ENCODE measurements around the gene ABCA3.
"Not testable (repeated sequence)": the region's sequence is repeated elsewhere in the genome, so short reads cannot be mapped to it uniquely, and the experiment has no call there.

The ABCA3 gene

GRCh38 chr16:2340564-2341455 is at the start of gene ABCA3:
ABCA3 (minus strand) TSS chr16:2340728; CDS start chr16:2326466, 14,262 bp downstream.
- peak; percentile 27 for DNase-seq (ENCODE audit: low read depth, low spot score)
- no peak within 1 kb of the TSS for H3K27ac ChIP-seq

- peak; percentile 66 for DNase-seq (ENCODE audit: low read depth, low spot score)
- peak overlapping the region; percentile 27 for H3K27ac ChIP-seq
These were observed 48.4 kb upstream of the ABCA3 start for GRCh38 chr16:2388875-2389433.

GRCh38 chr16:2388139-2388874 is 47.8 kb upstream of the ABCA3 start:
- peak overlapping the region; percentile 27 for H3K27ac ChIP-seq
- no peak for DNase-seq (ENCODE audit: low read depth, low spot score)

- H3K27ac ChIP-seq = no peak overlapping the region
- DNase-seq (ENCODE audit: low read depth, low spot score) = no peak
These were observed 46.5 kb upstream of the ABCA3 start for GRCh38 chr16:2386990-2387389.

GRCh38 chr16:2385982-2386381 is 45.5 kb upstream of the ABCA3 start:
- not testable (repeated sequence) for DNase-seq (ENCODE audit: low read depth, low spot score)
- H3K27ac ChIP-seq = peak overlapping the region; percentile 51

- H3K27ac ChIP-seq = peak overlapping the region; percentile 51
- peak; percentile 67 for DNase-seq (ENCODE audit: low read depth, low spot score)
These were observed 44.8 kb upstream of the ABCA3 start for GRCh38 chr16:2385190-2385836.

- H3K27ac ChIP-seq = no peak overlapping the region
- no peak for DNase-seq (ENCODE audit: low read depth, low spot score)
These were observed 43.9 kb upstream of the ABCA3 start for GRCh38 chr16:2384426-2384825.

GRCh38 chr16:2383501-2383900 is 43.0 kb upstream of the ABCA3 start:
- DNase-seq (ENCODE audit: low read depth, low spot score) = no peak
- no peak overlapping the region for H3K27ac ChIP-seq

- H3K27ac ChIP-seq = no peak overlapping the region
- DNase-seq (ENCODE audit: low read depth, low spot score) = no peak
These were observed 34.1 kb upstream of the ABCA3 start for GRCh38 chr16:2374644-2375043.

GRCh38 chr16:2373176-2373575 is 32.6 kb upstream of the ABCA3 start:
- no peak for DNase-seq (ENCODE audit: low read depth, low spot score)
- no peak overlapping the region for H3K27ac ChIP-seq

GRCh38 chr16:2372684-2373083 is 32.2 kb upstream of the ABCA3 start:
- H3K27ac ChIP-seq = no peak overlapping the region
- no peak for DNase-seq (ENCODE audit: low read depth, low spot score)

GRCh38 chr16:2371421-2371820 is 30.9 kb upstream of the ABCA3 start:
- no peak overlapping the region for H3K27ac ChIP-seq
- DNase-seq (ENCODE audit: low read depth, low spot score) = no peak

GRCh38 chr16:2370721-2371120 is 30.2 kb upstream of the ABCA3 start:
- DNase-seq (ENCODE audit: low read depth, low spot score) = no peak
- no peak overlapping the region for H3K27ac ChIP-seq

- no peak overlapping the region for H3K27ac ChIP-seq
- DNase-seq (ENCODE audit: low read depth, low spot score) = no peak
These were observed 26.3 kb upstream of the ABCA3 start for GRCh38 chr16:2366660-2367309.

GRCh38 chr16:2365397-2366294 is 25.1 kb upstream of the ABCA3 start:
- no peak for DNase-seq (ENCODE audit: low read depth, low spot score)
- no peak overlapping the region for H3K27ac ChIP-seq

GRCh38 chr16:2364638-2365210 is 24.2 kb upstream of the ABCA3 start:
- H3K27ac ChIP-seq = no peak overlapping the region
- no peak for DNase-seq (ENCODE audit: low read depth, low spot score)

GRCh38 chr16:2362218-2362617 is 21.7 kb upstream of the ABCA3 start:
- no peak for DNase-seq (ENCODE audit: low read depth, low spot score)
- no peak overlapping the region for H3K27ac ChIP-seq

GRCh38 chr16:2361129-2361528 is 20.6 kb upstream of the ABCA3 start:
- no peak overlapping the region for H3K27ac ChIP-seq
- DNase-seq (ENCODE audit: low read depth, low spot score) = no peak

GRCh38 chr16:2359919-2360318 is 19.4 kb upstream of the ABCA3 start:
- no peak overlapping the region for H3K27ac ChIP-seq
- DNase-seq (ENCODE audit: low read depth, low spot score) = no peak
